ENCODE data around the gene VTI1A.

VTI1A gene

DNA sequence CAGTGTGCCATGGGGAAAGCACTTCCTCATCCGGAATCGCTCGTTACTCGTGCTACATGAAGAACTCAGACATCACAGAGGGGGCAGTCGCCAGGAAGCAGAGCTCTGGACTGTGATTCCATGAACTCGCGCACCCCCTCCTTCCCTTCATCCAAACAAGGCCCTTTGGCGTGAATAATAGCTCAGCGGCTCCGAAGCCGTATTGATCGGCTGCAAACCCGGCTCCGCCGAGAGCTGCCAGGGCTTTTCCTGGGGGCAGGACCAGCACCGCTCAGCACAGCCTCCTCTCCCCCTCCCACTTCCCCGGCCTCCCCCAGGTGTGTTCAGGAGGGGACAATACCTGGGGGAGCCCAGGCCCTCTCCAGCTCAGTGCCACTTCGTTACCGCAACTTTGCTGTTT is 374.0 kb downstream of the VTI1A start:
- ATAC-seq (replicated peaks; ENCODE audit: extremely low read depth, poor library complexity, severe bottlenecking) = no peak
- Mint-ChIP-seq H3K4me1 (peaks cover 5% of the 10 kb centered on the region), H3K4me3 (no peak overlapping the region), H3K27ac (ENCODE audit: low read depth) (no peak overlapping the region), H3K36me3 (ENCODE audit: insufficient read depth) (peaks cover 6% of the 10 kb centered on the region), H3K9me3 (no peaks in the 10 kb centered on the region), H3K27me3 (no peaks in the 10 kb centered on the region)
- DNase-seq (ENCODE audit: low spot score in 2 of 2) = no peak

DNA sequence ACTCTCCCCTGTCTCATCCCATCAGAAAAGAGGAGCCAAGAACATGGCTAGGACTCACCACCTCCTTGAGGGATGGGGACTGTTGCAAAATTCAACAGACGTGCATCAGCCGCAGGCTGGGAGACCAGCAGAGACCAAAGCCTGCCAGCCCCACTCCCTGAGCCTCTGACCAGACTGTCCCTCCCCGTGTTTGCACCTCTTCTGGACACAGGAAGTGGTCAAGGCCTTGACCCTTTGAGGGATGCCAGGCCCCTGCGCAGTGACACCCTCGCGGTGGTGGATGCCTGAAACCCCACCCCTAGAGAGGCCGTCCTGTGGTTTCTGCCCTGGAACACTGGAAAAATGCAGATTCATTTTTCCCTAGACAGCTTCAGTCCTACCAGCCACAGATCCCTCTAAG is 374.6 kb downstream of the VTI1A start:
- no peak for ATAC-seq (replicated peaks; ENCODE audit: extremely low read depth, poor library complexity, severe bottlenecking)
- Mint-ChIP-seq H3K27ac (ENCODE audit: low read depth) (no peak overlapping the region), H3K36me3 (ENCODE audit: insufficient read depth) (peaks cover 2% of the 10 kb centered on the region), H3K9me3 (no peaks in the 10 kb centered on the region), H3K4me1 (peaks cover 5% of the 10 kb centered on the region), H3K27me3 (no peaks in the 10 kb centered on the region), H3K4me3 (no peak overlapping the region)
- DNase-seq (ENCODE audit: low spot score in 2 of 2) = no peak

DNA sequence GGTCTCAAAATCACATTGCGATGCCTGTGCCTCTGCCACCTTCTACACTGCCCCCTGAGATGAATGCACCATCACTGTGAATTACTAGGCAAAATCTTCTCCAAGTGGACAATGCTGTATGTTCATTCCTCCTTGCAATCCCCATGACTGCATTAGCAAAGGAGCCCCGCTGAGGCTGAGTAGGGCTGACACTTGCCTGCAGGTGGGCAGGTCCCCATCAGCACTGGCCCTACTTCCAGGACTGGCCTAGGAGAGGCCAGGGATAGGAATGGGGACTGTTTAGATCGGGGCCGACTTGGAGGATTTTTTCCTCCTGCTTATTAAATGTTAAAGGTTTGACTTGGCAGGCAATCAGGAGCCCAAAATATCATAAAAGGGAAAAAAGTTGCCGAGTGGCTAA is 376.0 kb downstream of the VTI1A start:
- H3K4me1 Mint-ChIP-seq = peaks cover 5% of the 10 kb centered on the region
- DNase-seq (ENCODE audit: low spot score in 2 of 2) (no peak), ATAC-seq (replicated peaks; ENCODE audit: extremely low read depth, poor library complexity, severe bottlenecking) (no peak)
- H3K36me3 Mint-ChIP-seq (ENCODE audit: insufficient read depth) = peaks cover 2% of the 10 kb centered on the region
- H3K9me3 Mint-ChIP-seq = no peaks in the 10 kb centered on the region
- no peak overlapping the region for H3K4me3 Mint-ChIP-seq
- H3K27ac Mint-ChIP-seq (ENCODE audit: low read depth) = no peak overlapping the region
- no peaks in the 10 kb centered on the region for H3K27me3 Mint-ChIP-seq

GRCh38 chr10:112823604-112824003 is 376.6 kb downstream of the VTI1A start:
- no peak overlapping the region for H3K4me3 Mint-ChIP-seq
- no peaks in the 10 kb centered on the region for H3K27me3 Mint-ChIP-seq
- H3K4me1 Mint-ChIP-seq = peaks cover 5% of the 10 kb centered on the region
- no peaks in the 10 kb centered on the region for H3K9me3 Mint-ChIP-seq
- DNase-seq (ENCODE audit: low spot score in 2 of 2) (no peak), ATAC-seq (replicated peaks; ENCODE audit: extremely low read depth, poor library complexity, severe bottlenecking) (no peak)
- H3K27ac Mint-ChIP-seq (ENCODE audit: low read depth) = no peak overlapping the region
- H3K36me3 Mint-ChIP-seq (ENCODE audit: insufficient read depth) = peaks cover 2% of the 10 kb centered on the region

GRCh38 chr10:112826018-112826697 is 379.1 kb downstream of the VTI1A start:
- Mint-ChIP-seq H3K4me1 (peaks cover 5% of the 10 kb centered on the region), H3K36me3 (ENCODE audit: insufficient read depth) (peaks cover 2% of the 10 kb centered on the region), H3K9me3 (no peaks in the 10 kb centered on the region), H3K27me3 (no peaks in the 10 kb centered on the region), H3K27ac (ENCODE audit: low read depth) (no peak overlapping the region), H3K4me3 (no peak overlapping the region)
- ATAC-seq (replicated peaks; ENCODE audit: extremely low read depth, poor library complexity, severe bottlenecking) (no peak), DNase-seq (ENCODE audit: low spot score in 2 of 2) (no peak)

GRCh38 chr10:112827086-112827485 is 380.1 kb downstream of the VTI1A start:
- peaks cover 5% of the 10 kb centered on the region for H3K4me1 Mint-ChIP-seq
- H3K4me3 Mint-ChIP-seq = no peak overlapping the region
- no peaks in the 10 kb centered on the region for H3K36me3 Mint-ChIP-seq (ENCODE audit: insufficient read depth)
- no peak overlapping the region for H3K27ac Mint-ChIP-seq (ENCODE audit: low read depth)
- H3K27me3 Mint-ChIP-seq = no peaks in the 10 kb centered on the region
- H3K9me3 Mint-ChIP-seq = no peaks in the 10 kb centered on the region
- ATAC-seq (replicated peaks; ENCODE audit: extremely low read depth, poor library complexity, severe bottlenecking) = no peak
- DNase-seq (ENCODE audit: low spot score in 2 of 2) = no peak

GRCh38 chr10:112827951-112828350 is 380.9 kb downstream of the VTI1A start:
- Mint-ChIP-seq H3K4me1 (no peaks in the 10 kb centered on the region), H3K27me3 (no peaks in the 10 kb centered on the region), H3K4me3 (no peak overlapping the region), H3K27ac (ENCODE audit: low read depth) (no peak overlapping the region), H3K9me3 (no peaks in the 10 kb centered on the region), H3K36me3 (ENCODE audit: insufficient read depth) (no peaks in the 10 kb centered on the region)
- no peak for DNase-seq (ENCODE audit: low spot score in 2 of 2)
- no peak for ATAC-seq (replicated peaks; ENCODE audit: extremely low read depth, poor library complexity, severe bottlenecking)

DNA sequence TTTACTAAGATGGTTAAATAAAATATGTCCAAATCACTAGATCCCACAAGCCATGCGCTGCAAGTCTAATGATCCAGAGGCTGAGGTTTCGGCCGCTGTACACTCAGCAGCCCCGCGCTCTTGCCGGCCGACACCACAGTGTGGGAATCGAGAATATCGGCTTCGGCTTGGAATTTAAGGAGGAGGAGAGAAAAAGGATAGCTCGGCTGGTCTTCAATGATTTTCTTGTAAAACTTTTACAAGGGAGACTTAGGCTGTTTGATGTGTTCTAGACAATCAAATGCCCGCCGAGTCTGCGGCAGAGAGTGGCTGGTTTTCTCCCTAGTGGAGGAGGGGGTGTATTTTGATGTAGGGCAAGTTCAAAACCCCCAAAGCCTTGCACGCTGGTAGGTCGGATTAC is 384.8 kb downstream of the VTI1A start:
- H3K4me1 Mint-ChIP-seq = peaks cover 4% of the 10 kb centered on the region
- peaks cover 1% of the 10 kb centered on the region for H3K36me3 Mint-ChIP-seq (ENCODE audit: insufficient read depth)
- no peaks in the 10 kb centered on the region for H3K9me3 Mint-ChIP-seq
- ATAC-seq (replicated peaks; ENCODE audit: extremely low read depth, poor library complexity, severe bottlenecking) (no peak), DNase-seq (ENCODE audit: low spot score in 2 of 2) (no peak)
- no peak overlapping the region for H3K27ac Mint-ChIP-seq (ENCODE audit: low read depth)
- H3K4me3 Mint-ChIP-seq = no peak overlapping the region
- H3K27me3 Mint-ChIP-seq = no peaks in the 10 kb centered on the region

GRCh38 chr10:112832361-112832878 is 385.4 kb downstream of the VTI1A start:
- H3K27me3 Mint-ChIP-seq = no peaks in the 10 kb centered on the region
- peaks cover 1% of the 10 kb centered on the region for H3K36me3 Mint-ChIP-seq (ENCODE audit: insufficient read depth)
- no peaks in the 10 kb centered on the region for H3K9me3 Mint-ChIP-seq
- no peak for DNase-seq (ENCODE audit: low spot score in 2 of 2)
- no peak overlapping the region for H3K4me3 Mint-ChIP-seq
- H3K4me1 Mint-ChIP-seq = peaks cover 4% of the 10 kb centered on the region
- ATAC-seq (replicated peaks; ENCODE audit: extremely low read depth, poor library complexity, severe bottlenecking) = no peak
- no peak overlapping the region for H3K27ac Mint-ChIP-seq (ENCODE audit: low read depth)

DNA sequence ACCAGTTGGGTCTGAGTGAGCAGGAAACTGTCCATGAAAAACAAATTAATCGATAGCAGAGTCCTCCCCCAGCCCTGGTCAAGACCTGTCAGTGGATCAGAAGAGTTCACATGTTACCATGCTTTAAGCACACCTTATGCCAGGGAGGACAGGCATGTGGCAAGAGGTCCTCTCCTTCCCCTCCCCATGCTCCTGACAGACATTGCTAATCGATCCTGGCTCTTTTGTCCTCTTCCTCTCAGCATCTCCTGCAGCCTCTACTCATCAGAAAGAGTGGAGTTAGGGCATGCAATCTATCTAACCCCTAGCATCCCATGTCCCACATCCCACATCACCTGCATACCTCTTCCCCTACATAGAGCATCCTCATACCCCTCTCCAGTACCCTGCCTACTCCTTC is 385.9 kb downstream of the VTI1A start:
- ATAC-seq (replicated peaks; ENCODE audit: extremely low read depth, poor library complexity, severe bottlenecking) (no peak), DNase-seq (ENCODE audit: low spot score in 2 of 2) (no peak)
- Mint-ChIP-seq H3K27me3 (no peaks in the 10 kb centered on the region), H3K27ac (ENCODE audit: low read depth) (no peak overlapping the region), H3K9me3 (no peaks in the 10 kb centered on the region), H3K4me1 (peaks cover 4% of the 10 kb centered on the region), H3K4me3 (no peak overlapping the region), H3K36me3 (ENCODE audit: insufficient read depth) (peaks cover 1% of the 10 kb centered on the region)

GRCh38 chr10:112834751-112835181 is 387.8 kb downstream of the VTI1A start:
- peaks cover 4% of the 10 kb centered on the region for H3K4me1 Mint-ChIP-seq
- H3K9me3 Mint-ChIP-seq = no peaks in the 10 kb centered on the region
- ATAC-seq (replicated peaks; ENCODE audit: extremely low read depth, poor library complexity, severe bottlenecking) (no peak), DNase-seq (ENCODE audit: low spot score in 2 of 2) (no peak)
- peaks cover 1% of the 10 kb centered on the region for H3K36me3 Mint-ChIP-seq (ENCODE audit: insufficient read depth)
- no peaks in the 10 kb centered on the region for H3K27me3 Mint-ChIP-seq
- H3K4me3 Mint-ChIP-seq = no peak overlapping the region
- H3K27ac Mint-ChIP-seq (ENCODE audit: low read depth) = no peak overlapping the region

GRCh38 chr10:112835217-112835715 is 388.3 kb downstream of the VTI1A start:
- Mint-ChIP-seq H3K36me3 (ENCODE audit: insufficient read depth) (peaks cover 1% of the 10 kb centered on the region), H3K9me3 (no peaks in the 10 kb centered on the region), H3K4me3 (no peak overlapping the region), H3K4me1 (peaks cover 4% of the 10 kb centered on the region), H3K27me3 (no peaks in the 10 kb centered on the region), H3K27ac (ENCODE audit: low read depth) (no peak overlapping the region)
- ATAC-seq (replicated peaks; ENCODE audit: extremely low read depth, poor library complexity, severe bottlenecking) (no peak), DNase-seq (ENCODE audit: low spot score in 2 of 2) (no peak)

GRCh38 chr10:112835944-112836451 is 389.0 kb downstream of the VTI1A start:
- peaks cover 3% of the 10 kb centered on the region for H3K36me3 Mint-ChIP-seq (ENCODE audit: insufficient read depth)
- no peaks in the 10 kb centered on the region for H3K27me3 Mint-ChIP-seq
- H3K4me1 Mint-ChIP-seq = peaks cover 4% of the 10 kb centered on the region
- no peak for DNase-seq (ENCODE audit: low spot score in 2 of 2)
- no peaks in the 10 kb centered on the region for H3K9me3 Mint-ChIP-seq
- no peak overlapping the region for H3K27ac Mint-ChIP-seq (ENCODE audit: low read depth)
- H3K4me3 Mint-ChIP-seq = no peak overlapping the region
- no peak for ATAC-seq (replicated peaks; ENCODE audit: extremely low read depth, poor library complexity, severe bottlenecking)

Measured in central memory CD8-positive, alpha-beta T cell (primary cell).